BE2C (cell line): ENCODE results near the gene CCP110.
"Not testable (repeated sequence)": the region's sequence is repeated elsewhere in the genome, so short reads cannot be mapped to it uniquely, and the experiment has no call there.

ENCODE experiments used
- DNase-seq: peaks from one replicate; pipeline ENCODE4 v3.0.0-alpha.2; 2020
- H3K27me3 ChIP-seq: fragments of 250-450 bp; sonication (Bioruptor Pico); 2 replicates; pipeline ENCODE4 v1.5.1; 2020; ENCODE audit warnings: mild to moderate bottlenecking
- H3K36me3 ChIP-seq: fragments of 250-450 bp; sonication (Bioruptor Pico); 2 replicates; pipeline ENCODE4 v1.5.1; 2020; ENCODE audit warnings: mild to moderate bottlenecking
- H3K4me1 ChIP-seq: fragments of 250-450 bp; sonication (Bioruptor Pico); 2 replicates; pipeline ENCODE4 v1.5.1; 2020
- H3K4me3 ChIP-seq: 2 replicates; pipeline ENCODE4 v1.5.1; 2011; ENCODE audit warnings: low read depth, low read length
- H3K9me3 ChIP-seq: fragments of 250-450 bp; sonication (Bioruptor Pico); 2 replicates; pipeline ENCODE4 v1.5.1; 2020
- CTCF ChIP-seq: IDR thresholded peaks from 2 replicates; pipeline ENCODE4 v1.5.1; 2012; ENCODE audit warnings: mild to moderate bottlenecking, low read depth, low read length

Gene CCP110

GRCh38 chr16:19528666-19529065 is 4.9 kb downstream of the CCP110 start:
- H3K27me3 ChIP-seq = no peaks in the 10 kb centered on the region
- TF ChIP-seq CTCF = no peak
- no peak for DNase-seq
- peaks cover 34% of the 10 kb centered on the region for H3K36me3 ChIP-seq
- no peak overlapping the region for H3K4me3 ChIP-seq
- H3K4me1 ChIP-seq = no peaks in the 10 kb centered on the region; the same call in 1 of the 2 replicates
- no peaks in the 10 kb centered on the region for H3K9me3 ChIP-seq

- Histone ChIP-seq H3K27me3 (no peaks in the 10 kb centered on the region), H3K9me3 (no peaks in the 10 kb centered on the region), H3K4me1 (no peaks in the 10 kb centered on the region; the same call in 1 of the 2 replicates), H3K36me3 (peaks cover 57% of the 10 kb centered on the region), H3K4me3 (no peak overlapping the region)
- no peak for TF ChIP-seq CTCF
- no peak for DNase-seq
Measured at GRCh38 chr16:19532601-19533000, 8.9 kb downstream of the CCP110 start.

GRCh38 chr16:19540241-19540970 is 16.7 kb downstream of the CCP110 start:
- no peaks in the 10 kb centered on the region for H3K9me3 ChIP-seq
- peaks cover 31% of the 10 kb centered on the region for H3K4me1 ChIP-seq
- no peak overlapping the region for H3K4me3 ChIP-seq
- no peak for TF ChIP-seq CTCF
- DNase-seq = no peak
- H3K27me3 ChIP-seq = no peaks in the 10 kb centered on the region; the same call in 1 of the 2 replicates
- H3K36me3 ChIP-seq = peaks cover 77% of the 10 kb centered on the region

GRCh38 chr16:19542138-19542821 is 18.5 kb downstream of the CCP110 start:
- peaks cover 80% of the 10 kb centered on the region for H3K36me3 ChIP-seq
- peak; percentile 13 for DNase-seq

GRCh38 chr16:19543278-19543996 is 19.7 kb downstream of the CCP110 start:
- peaks cover 39% of the 10 kb centered on the region for H3K4me1 ChIP-seq
- peak; percentile 23 for DNase-seq
- H3K4me3 ChIP-seq, H3K27me3 ChIP-seq, H3K9me3 ChIP-seq: not testable (repeated sequence)
- H3K36me3 ChIP-seq = peaks cover 75% of the 10 kb centered on the region

More at GRCh38 chr16:19542138-19542821, 18.5 kb downstream of the CCP110 start:
- no peak for TF ChIP-seq CTCF
- no peaks in the 10 kb centered on the region for H3K9me3 ChIP-seq
- H3K27me3 ChIP-seq = no peaks in the 10 kb centered on the region; the same call in 1 of the 2 replicates
- peaks cover 35% of the 10 kb centered on the region for H3K4me1 ChIP-seq
- H3K4me3 ChIP-seq = no peak overlapping the region

GRCh38 chr16:19548144-19548543 is 24.4 kb downstream of the CCP110 start:
- Histone ChIP-seq H3K9me3 (no peaks in the 10 kb centered on the region), H3K27me3 (no peaks in the 10 kb centered on the region), H3K36me3 (peaks cover 52% of the 10 kb centered on the region), H3K4me3 (no peak overlapping the region), H3K4me1 (peaks cover 30% of the 10 kb centered on the region)
- no peak for DNase-seq
- no peak for TF ChIP-seq CTCF
